AG09319 (cell line): Measurements from ENCODE around the gene MROH2A.

ENCODE experiments used
- DNase-seq: peaks from one replicate; pipeline ENCODE4 v3.0.0-alpha.2; 2010; ENCODE audit warnings: low read depth; ENCODE audit errors: extremely low read depth
- TF ChIP-seq, protein P1 (sequence below): IDR thresholded peaks from 2 replicates; pipeline ENCODE4 v1.5.1; 2011; ENCODE audit warnings: low read depth, mild to moderate bottlenecking, inconsistent platforms, low read length, moderate library complexity

The MROH2A gene

DNA sequence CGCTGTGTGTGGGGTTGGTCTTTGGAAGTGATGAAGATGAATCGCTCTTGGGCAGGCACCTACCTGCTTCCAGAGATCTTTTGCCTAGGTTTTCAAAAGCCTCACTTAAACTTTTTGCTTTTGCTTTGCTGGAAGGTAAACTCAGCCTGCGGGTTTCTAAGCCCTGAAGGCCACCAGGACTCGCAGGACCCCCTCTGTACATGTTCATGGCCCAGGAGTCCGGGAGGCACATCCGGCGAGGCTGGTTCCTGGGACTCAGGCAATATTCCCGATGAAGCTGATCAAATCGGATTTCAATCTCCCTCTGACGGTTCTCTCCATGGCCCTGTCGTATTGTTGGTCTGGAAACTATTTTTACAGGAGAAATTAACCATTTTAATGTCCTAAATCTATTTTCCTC lies 63.1 kb downstream of the MROH2A start:
- TF ChIP-seq, protein P1, sequence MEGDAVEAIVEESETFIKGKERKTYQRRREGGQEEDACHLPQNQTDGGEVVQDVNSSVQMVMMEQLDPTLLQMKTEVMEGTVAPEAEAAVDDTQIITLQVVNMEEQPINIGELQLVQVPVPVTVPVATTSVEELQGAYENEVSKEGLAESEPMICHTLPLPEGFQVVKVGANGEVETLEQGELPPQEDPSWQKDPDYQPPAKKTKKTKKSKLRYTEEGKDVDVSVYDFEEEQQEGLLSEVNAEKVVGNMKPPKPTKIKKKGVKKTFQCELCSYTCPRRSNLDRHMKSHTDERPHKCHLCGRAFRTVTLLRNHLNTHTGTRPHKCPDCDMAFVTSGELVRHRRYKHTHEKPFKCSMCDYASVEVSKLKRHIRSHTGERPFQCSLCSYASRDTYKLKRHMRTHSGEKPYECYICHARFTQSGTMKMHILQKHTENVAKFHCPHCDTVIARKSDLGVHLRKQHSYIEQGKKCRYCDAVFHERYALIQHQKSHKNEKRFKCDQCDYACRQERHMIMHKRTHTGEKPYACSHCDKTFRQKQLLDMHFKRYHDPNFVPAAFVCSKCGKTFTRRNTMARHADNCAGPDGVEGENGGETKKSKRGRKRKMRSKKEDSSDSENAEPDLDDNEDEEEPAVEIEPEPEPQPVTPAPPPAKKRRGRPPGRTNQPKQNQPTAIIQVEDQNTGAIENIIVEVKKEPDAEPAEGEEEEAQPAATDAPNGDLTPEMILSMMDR: no peak
- no peak for DNase-seq

DNA sequence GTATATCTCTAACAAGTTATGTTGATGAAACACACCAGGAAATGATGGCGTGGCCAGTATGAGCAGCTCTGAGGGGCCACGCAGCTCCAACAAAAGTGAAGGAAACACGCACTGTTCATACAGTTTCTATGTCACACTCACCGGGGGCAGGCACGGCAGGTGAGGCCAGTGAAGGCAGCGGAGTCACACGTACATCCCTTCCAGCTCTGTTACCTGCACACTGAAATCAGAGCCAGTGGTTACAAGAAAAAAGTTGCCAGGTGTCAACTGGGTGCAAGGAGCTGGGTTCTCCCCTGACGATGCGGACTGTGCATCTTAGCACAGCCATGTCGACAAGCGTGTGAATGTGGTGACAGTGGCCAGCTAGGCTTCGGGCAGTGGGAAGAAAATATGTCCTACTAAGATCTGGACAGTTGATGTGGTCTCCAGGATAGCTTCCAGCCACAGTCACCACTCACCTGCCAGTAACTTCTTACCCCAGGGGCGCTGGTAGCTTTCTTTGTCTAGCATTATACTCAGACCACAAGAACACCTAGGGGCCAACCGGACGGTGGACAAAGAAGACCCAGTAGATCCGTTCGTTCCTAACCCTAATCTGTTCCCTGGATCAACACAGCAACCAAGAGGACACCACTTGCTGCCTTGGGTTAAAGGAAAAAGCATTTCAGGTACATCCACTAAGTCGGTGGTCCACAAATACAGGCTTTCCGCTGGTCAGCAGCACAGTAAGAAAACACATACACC lies 66.1 kb downstream of the MROH2A start:
- TF ChIP-seq, protein P1: no peak
- no peak for DNase-seq

DNA sequence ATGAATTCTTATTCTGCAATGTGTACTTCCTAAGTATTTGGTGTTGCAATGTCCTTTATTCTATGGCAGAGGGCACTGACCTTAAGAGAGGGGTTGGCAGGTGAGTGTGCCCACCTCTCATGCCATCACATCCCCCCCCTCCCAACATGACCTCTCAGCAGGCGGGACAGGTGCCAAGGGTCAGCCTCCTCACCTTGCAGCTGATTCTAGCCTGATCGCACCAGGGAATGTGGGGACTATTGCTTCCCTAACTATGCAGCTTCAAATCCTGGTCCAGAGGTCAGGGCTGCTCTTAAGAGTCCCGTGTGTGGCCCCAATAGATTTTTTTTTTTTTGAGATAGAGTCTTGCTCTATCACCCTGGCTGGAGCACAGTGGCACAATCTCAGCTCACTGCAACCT lies 66.7 kb downstream of the MROH2A start:
- no peak for DNase-seq
- TF ChIP-seq, protein P1: no peak

DNA sequence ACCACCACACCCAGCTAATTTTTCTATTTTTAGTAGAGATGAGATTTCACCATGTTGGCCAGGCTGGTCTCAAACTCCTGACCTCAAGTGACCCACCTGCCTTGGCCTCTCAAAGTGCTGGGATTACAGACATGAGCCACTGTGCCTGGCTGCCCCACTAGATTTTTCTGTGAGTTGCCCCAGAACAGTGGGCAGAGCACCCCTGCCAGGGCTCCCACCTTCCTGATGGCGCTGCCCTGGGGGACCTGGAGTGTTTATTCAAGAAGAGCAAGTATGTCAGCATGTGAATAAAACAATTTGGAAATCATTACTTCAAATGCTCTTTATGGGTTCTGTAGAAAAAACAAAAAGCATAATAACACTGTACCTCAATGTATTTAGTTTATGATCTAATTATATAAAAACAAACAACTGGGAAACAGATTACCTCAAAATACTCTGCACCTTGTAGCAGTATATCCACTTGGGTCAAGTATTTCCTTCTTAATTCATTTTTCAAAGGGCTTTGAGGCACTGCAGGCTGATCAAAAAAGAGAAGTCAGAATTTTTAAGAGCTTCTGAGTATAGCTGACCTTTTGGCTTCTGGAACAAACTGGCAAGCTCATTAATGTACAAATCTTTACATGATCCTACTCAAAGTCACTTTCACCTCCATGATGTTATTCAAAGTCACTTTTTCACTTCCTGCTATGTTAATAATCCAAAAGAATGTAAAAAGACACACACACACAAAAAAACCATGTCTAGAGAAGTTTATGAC lies 67.4 kb downstream of the MROH2A start:
- DNase-seq: no peak
- TF ChIP-seq, protein P1: no peak

DNA sequence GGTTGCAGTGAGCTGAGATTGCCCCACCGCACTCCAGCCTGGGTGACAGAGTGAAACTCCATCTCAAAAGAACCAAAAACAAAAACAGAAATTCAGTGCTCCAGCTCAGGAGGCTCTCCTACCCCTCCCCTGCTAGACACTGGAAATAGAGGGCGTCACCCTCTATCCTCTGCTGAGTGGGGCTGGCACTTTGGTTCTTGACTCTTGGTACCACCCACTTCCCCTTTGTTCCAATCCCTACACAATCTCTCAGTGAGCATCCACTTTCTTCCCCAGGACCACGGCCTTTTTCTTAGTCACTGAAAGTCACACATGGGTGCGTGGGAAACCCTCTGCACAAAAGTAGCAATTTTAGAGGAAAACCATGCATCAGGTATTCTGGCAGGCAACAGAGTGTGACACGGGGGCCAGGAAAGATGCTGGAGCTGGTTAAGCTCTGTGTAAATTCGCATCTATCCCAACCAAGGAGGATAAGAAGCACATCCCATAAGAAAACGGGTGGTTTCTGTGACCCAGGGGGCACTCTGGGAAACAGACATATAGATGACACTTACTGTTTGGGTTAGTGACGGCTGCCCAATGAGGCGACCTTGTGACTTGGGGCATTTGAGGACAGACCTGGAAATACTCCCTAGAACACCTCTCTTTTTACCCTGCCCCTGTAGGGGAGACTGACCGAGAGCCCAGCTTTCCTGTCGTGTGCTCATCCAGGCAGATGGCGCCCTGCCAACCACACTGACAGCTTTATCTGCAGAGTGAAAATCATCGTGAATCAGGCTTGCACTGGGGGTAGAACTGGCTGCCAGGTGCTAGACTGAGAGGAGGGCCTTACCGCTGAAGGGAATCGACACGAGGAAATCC lies 68.5 kb downstream of the MROH2A start:
- no peak for DNase-seq
- TF ChIP-seq, protein P1: no peak

DNA sequence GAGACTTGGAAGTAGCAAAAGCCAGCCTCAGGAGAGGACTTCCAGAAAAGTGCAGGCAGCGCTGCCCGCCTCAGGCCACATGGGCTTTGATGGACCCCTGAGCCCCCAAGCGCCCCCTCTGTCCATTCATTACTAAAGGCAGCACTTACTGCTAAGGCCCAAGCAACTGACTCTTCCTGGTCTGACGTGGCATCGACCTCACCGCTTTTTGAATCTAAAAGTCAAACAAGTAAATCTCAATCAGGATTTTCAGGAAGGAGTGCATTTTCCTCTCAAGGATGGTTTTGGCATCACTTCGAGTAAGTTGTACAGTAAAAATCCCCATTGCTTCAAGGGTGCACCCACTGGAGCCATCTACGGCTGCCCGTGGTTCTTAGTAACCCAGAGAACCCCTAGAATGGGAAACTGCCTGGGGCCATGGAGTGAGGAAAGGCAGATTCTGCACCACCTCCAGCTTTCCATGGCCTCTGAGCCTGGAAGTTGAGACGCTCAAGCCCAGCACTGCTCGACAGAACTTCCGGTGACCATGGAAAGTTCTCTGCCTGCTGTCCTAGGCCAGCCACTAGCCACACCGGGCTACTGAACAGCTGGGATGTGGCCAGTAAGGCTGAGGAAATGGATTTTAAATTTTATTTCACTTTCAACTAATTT lies 69.2 kb downstream of the MROH2A start:
- DNase-seq: no peak
- TF ChIP-seq, protein P1: no peak
